ENCODE results near the gene SPATA16. TPM values are rescaled to one million over a fixed set of nuclear protein-coding genes. Genes with fewer than 3 reads are reported as not detected.
A peak's percentile ranks its signal among the peaks of the same experiment; 100 is the strongest.

Gene SPATA16
- total RNA-seq, 1 experiment from 2014 or later = 0.44 TPM

DNA sequence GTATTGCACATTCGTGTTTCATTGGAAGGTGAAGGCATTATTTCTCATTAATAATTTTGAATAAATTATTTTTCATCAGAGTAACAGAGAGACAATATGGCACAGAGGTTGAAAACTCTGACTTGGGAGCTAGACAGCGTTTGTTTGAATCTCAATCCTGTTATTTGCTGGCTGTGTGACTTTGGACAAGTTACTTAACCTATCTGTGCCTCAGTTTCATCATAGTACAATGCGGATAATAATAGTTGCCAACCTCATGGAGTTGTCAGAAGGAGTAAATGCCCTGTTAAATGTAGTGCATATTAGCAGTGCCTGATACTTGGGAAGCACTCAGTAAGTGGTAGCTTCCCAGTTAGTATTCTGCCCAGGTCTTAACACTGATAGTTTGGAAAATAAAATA is 151.7 kb downstream of the SPATA16 start:
- ChIA-PET POLR2A (no interaction called here), CTCF (no interaction called here)
- no peak for DNase-seq (ENCODE audit: low spot score)
- peaks cover 37% of the 10 kb centered on the region for H3K4me1 Mint-ChIP-seq
- TF ChIP-seq MYBL2 (CRISPR knock-in tag; IDR thresholded peaks at IDR 0.05) (no peak), CBFB (CRISPR knock-in tag; IDR thresholded peaks at IDR 0.05; ENCODE audit: low read depth) (no peak), SOX15 (CRISPR knock-in tag; IDR thresholded peaks at IDR 0.05) (no peak), ZNF396 (CRISPR knock-in tag; IDR thresholded peaks at IDR 0.05; ENCODE audit: borderline replicate concordance) (no peak), ZNF317 (CRISPR knock-in tag; IDR thresholded peaks at IDR 0.05; ENCODE audit: borderline replicate concordance, low read depth) (no peak), HMGA2 (CRISPR knock-in tag; IDR thresholded peaks at IDR 0.05) (no peak), GABPB1 (CRISPR knock-in tag; IDR thresholded peaks at IDR 0.05) (no peak), NFYB (CRISPR knock-in tag; conservative IDR thresholded peaks at IDR 0.05; ENCODE audit: low read depth) (no peak)
- TF ChIP-seq, protein P1, sequence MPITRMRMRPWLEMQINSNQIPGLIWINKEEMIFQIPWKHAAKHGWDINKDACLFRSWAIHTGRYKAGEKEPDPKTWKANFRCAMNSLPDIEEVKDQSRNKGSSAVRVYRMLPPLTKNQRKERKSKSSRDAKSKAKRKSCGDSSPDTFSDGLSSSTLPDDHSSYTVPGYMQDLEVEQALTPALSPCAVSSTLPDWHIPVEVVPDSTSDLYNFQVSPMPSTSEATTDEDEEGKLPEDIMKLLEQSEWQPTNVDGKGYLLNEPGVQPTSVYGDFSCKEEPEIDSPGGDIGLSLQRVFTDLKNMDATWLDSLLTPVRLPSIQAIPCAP (CRISPR knock-in tag; IDR thresholded peaks at IDR 0.05) = no peak
- TF ChIP-seq, protein P2, sequence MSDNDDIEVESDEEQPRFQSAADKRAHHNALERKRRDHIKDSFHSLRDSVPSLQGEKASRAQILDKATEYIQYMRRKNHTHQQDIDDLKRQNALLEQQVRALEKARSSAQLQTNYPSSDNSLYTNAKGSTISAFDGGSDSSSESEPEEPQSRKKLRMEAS (CRISPR knock-in tag; IDR thresholded peaks at IDR 0.05) = no peak
- TF ChIP-seq, protein P3, sequence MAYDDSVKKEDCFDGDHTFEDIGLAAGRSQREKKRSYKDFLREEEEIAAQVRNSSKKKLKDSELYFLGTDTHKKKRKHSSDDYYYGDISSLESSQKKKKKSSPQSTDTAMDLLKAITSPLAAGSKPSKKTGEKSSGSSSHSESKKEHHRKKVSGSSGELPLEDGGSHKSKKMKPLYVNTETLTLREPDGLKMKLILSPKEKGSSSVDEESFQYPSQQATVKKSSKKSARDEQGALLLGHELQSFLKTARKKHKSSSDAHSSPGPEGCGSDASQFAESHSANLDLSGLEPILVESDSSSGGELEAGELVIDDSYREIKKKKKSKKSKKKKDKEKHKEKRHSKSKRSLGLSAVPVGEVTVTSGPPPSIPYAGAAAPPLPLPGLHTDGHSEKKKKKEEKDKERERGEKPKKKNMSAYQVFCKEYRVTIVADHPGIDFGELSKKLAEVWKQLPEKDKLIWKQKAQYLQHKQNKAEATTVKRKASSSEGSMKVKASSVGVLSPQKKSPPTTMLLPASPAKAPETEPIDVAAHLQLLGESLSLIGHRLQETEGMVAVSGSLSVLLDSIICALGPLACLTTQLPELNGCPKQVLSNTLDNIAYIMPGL (CRISPR knock-in tag; IDR thresholded peaks at IDR 0.05) = no peak
- H3K27me3 Mint-ChIP-seq (ENCODE audit: low read depth) = no peaks in the 10 kb centered on the region
- H3K27ac Mint-ChIP-seq = no peak overlapping the region
- ATAC-seq = no peak
- no peaks in the 10 kb centered on the region for H3K9me3 Mint-ChIP-seq
- no peak overlapping the region for H3K4me3 Mint-ChIP-seq
- no peaks in the 10 kb centered on the region for H3K36me3 Mint-ChIP-seq

DNA sequence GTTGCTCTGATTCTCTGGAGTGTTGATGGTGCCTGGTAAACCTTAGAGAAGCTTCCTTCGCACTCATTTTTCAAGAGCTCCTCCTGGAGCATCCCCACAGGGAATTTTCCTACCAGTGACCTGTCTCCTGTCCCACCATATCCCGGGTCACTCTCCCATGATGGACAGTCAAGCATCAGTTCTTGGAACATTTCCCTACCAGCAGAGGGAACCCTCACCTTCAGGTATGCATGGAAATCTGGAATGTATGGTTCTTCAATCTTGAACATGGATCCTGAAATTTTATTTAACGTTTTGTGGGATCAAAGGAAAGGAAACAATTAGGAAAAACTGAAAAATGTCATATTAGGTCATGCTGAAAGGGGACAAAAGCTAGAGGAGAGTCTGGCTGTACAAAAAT is 153.8 kb downstream of the SPATA16 start:
- peaks cover 19% of the 10 kb centered on the region for H3K4me1 Mint-ChIP-seq
- no peak overlapping the region for H3K4me3 Mint-ChIP-seq
- H3K9me3 Mint-ChIP-seq = no peaks in the 10 kb centered on the region
- TF ChIP-seq NR1H2 (CRISPR knock-in tag; IDR thresholded peaks at IDR 0.05) = no peak
- TF ChIP-seq, protein P4, sequence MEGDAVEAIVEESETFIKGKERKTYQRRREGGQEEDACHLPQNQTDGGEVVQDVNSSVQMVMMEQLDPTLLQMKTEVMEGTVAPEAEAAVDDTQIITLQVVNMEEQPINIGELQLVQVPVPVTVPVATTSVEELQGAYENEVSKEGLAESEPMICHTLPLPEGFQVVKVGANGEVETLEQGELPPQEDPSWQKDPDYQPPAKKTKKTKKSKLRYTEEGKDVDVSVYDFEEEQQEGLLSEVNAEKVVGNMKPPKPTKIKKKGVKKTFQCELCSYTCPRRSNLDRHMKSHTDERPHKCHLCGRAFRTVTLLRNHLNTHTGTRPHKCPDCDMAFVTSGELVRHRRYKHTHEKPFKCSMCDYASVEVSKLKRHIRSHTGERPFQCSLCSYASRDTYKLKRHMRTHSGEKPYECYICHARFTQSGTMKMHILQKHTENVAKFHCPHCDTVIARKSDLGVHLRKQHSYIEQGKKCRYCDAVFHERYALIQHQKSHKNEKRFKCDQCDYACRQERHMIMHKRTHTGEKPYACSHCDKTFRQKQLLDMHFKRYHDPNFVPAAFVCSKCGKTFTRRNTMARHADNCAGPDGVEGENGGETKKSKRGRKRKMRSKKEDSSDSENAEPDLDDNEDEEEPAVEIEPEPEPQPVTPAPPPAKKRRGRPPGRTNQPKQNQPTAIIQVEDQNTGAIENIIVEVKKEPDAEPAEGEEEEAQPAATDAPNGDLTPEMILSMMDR (IDR thresholded peaks at IDR 0.05) = peak; percentile 45
- TF ChIP-seq, protein P5, sequence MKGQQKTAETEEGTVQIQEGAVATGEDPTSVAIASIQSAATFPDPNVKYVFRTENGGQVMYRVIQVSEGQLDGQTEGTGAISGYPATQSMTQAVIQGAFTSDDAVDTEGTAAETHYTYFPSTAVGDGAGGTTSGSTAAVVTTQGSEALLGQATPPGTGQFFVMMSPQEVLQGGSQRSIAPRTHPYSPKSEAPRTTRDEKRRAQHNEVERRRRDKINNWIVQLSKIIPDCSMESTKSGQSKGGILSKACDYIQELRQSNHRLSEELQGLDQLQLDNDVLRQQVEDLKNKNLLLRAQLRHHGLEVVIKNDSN (CRISPR knock-in tag; IDR thresholded peaks at IDR 0.05) = no peak
- H3K36me3 Mint-ChIP-seq = no peaks in the 10 kb centered on the region
- ChIA-PET POLR2A (no interaction called here), CTCF (interaction anchor here (1.0 to 1.4 kb wide), 2 partner anchors 58 to 288 kb away, joined by 3 to 4 read pairs; no protein-coding TSS in a partner anchor)
- no peak overlapping the region for H3K27ac Mint-ChIP-seq
- H3K27me3 Mint-ChIP-seq (ENCODE audit: low read depth) = no peaks in the 10 kb centered on the region
- DNase-seq (ENCODE audit: low spot score) (peak; percentile 28), ATAC-seq (peak; percentile 90)

DNA sequence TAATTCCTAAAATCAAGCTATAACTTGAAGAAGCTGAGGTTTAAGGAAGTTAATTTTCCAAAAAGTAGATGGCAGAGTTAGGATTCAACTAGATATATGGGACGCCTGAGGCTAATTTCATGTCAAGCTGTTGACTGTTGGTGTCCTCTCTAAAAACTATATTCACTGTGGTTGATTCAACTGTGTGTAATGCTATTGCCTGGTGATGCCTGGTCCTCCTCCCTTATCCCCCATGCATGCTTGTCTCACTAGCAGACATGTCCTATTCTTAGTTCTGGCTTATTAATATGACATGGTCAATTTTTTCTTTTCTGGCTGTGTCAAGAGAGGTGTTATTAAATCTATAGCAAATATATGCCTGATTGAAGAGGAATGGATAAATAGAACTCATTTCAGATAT is 156.1 kb downstream of the SPATA16 start:
- POLR2A ChIA-PET = no interaction called here
- no peak overlapping the region for H3K27ac Mint-ChIP-seq

More for the DNA sequence above, 156.1 kb downstream of the SPATA16 start:
- H3K27me3 Mint-ChIP-seq (ENCODE audit: low read depth) = no peaks in the 10 kb centered on the region
- CTCF ChIA-PET = interaction anchor here (0.9 to 1.2 kb wide), 2 partner anchors 98 to 291 kb away, joined by 3 to 4 read pairs; no protein-coding TSS in a partner anchor
- ATAC-seq (no peak), DNase-seq (ENCODE audit: low spot score) (no peak)
- no peaks in the 10 kb centered on the region for H3K36me3 Mint-ChIP-seq
- H3K9me3 Mint-ChIP-seq = no peaks in the 10 kb centered on the region
- no peak overlapping the region for H3K4me3 Mint-ChIP-seq
- TF ChIP-seq TP53 (CRISPR knock-in tag; IDR thresholded peaks at IDR 0.05) = no peak
- TF ChIP-seq, protein P6, sequence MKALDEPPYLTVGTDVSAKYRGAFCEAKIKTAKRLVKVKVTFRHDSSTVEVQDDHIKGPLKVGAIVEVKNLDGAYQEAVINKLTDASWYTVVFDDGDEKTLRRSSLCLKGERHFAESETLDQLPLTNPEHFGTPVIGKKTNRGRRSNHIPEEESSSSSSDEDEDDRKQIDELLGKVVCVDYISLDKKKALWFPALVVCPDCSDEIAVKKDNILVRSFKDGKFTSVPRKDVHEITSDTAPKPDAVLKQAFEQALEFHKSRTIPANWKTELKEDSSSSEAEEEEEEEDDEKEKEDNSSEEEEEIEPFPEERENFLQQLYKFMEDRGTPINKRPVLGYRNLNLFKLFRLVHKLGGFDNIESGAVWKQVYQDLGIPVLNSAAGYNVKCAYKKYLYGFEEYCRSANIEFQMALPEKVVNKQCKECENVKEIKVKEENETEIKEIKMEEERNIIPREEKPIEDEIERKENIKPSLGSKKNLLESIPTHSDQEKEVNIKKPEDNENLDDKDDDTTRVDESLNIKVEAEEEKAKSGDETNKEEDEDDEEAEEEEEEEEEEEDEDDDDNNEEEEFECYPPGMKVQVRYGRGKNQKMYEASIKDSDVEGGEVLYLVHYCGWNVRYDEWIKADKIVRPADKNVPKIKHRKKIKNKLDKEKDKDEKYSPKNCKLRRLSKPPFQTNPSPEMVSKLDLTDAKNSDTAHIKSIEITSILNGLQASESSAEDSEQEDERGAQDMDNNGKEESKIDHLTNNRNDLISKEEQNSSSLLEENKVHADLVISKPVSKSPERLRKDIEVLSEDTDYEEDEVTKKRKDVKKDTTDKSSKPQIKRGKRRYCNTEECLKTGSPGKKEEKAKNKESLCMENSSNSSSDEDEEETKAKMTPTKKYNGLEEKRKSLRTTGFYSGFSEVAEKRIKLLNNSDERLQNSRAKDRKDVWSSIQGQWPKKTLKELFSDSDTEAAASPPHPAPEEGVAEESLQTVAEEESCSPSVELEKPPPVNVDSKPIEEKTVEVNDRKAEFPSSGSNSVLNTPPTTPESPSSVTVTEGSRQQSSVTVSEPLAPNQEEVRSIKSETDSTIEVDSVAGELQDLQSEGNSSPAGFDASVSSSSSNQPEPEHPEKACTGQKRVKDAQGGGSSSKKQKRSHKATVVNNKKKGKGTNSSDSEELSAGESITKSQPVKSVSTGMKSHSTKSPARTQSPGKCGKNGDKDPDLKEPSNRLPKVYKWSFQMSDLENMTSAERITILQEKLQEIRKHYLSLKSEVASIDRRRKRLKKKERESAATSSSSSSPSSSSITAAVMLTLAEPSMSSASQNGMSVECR (CRISPR knock-in tag; IDR thresholded peaks at IDR 0.05; ENCODE audit: borderline replicate concordance) = no peak
- TF ChIP-seq GTF2I (CRISPR knock-in tag; conservative IDR thresholded peaks at IDR 0.05) = no peak
- TF ChIP-seq SOX15 (CRISPR knock-in tag; IDR thresholded peaks at IDR 0.05) = no peak
- TF ChIP-seq KAT7 (CRISPR knock-in tag; IDR thresholded peaks at IDR 0.05; ENCODE audit: borderline replicate concordance) = no peak
- no peak for TF ChIP-seq GRHL2 (CRISPR knock-in tag; IDR thresholded peaks at IDR 0.05; ENCODE audit: insufficient replicate concordance, severe bottlenecking)
- TF ChIP-seq NR2C2 (CRISPR knock-in tag; IDR thresholded peaks at IDR 0.05) = no peak
- TF ChIP-seq, protein P7, sequence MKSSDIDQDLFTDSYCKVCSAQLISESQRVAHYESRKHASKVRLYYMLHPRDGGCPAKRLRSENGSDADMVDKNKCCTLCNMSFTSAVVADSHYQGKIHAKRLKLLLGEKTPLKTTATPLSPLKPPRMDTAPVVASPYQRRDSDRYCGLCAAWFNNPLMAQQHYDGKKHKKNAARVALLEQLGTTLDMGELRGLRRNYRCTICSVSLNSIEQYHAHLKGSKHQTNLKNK (CRISPR knock-in tag; IDR thresholded peaks at IDR 0.05) = no peak
- TF ChIP-seq NFYB (CRISPR knock-in tag; conservative IDR thresholded peaks at IDR 0.05; ENCODE audit: low read depth) = no peak
- TF ChIP-seq ZNF423 (CRISPR knock-in tag; IDR thresholded peaks at IDR 0.05) = no peak
- no peak for TF ChIP-seq FOXP1 (CRISPR knock-in tag; IDR thresholded peaks at IDR 0.05; ENCODE audit: borderline replicate concordance)
- H3K4me1 Mint-ChIP-seq = peaks cover 12% of the 10 kb centered on the region
